Measurements from ENCODE around the gene HTR3A. TPM values are rescaled to one million over a fixed set of nuclear protein-coding genes. Genes with fewer than 3 reads are reported as not detected.

Gene HTR3A
- total RNA-seq, 1 experiment from 2014 or later = not detected

DNA sequence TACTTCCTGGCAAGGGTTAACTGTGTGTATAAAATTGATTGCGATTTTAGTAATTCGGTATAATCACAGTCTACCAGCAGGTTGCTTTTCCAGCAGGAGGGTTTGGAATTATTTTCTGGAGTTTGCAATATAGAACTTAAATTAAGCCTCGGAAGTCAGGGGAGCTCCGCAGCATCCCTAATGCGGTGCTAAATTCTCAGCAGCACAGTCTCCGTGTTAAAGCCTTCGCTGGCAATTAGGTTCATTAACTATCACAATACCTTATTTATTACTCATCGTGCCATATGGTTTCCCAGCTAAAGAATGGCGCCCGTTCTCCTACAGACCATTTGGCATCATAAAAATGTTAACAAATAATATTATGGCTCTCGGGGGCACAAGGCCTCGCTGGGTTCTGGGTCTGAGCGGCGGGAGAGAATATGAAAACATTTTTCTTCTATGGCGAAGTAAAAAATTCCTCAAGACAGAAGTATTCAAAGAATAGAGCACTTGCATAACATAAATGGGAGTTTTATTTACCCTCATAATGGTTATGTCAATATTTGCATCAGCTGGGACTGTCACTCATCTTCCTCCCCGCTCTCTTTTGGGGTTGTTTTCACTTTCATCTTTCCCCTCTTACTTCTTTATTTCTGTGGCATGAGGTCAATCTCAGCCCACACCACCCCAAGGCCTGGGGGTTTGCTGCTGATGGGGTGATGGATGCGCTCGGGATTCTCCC is 56.5 kb downstream of the HTR3A start:
- no peak for DNase-seq
- CTCF ChIA-PET = no interaction called here
- Mint-ChIP-seq H3K27ac (ENCODE audit: unreplicated experiment) (no peak overlapping the region), H3K36me3 (ENCODE audit: insufficient read depth, unreplicated experiment) (no peaks in the 10 kb centered on the region), H3K9me3 (ENCODE audit: low read depth, unreplicated experiment) (no peaks in the 10 kb centered on the region), H3K27me3 (ENCODE audit: unreplicated experiment) (peaks cover 88% of the 10 kb centered on the region), H3K4me3 (ENCODE audit: low read depth, unreplicated experiment) (no peak overlapping the region), H3K4me1 (ENCODE audit: low read depth, unreplicated experiment) (no peaks in the 10 kb centered on the region)
- intact Hi-C loops (cut with micrococcal nuclease; ENCODE audit: unreplicated experiment) = no loop called here
- TF ChIP-seq, protein P1, sequence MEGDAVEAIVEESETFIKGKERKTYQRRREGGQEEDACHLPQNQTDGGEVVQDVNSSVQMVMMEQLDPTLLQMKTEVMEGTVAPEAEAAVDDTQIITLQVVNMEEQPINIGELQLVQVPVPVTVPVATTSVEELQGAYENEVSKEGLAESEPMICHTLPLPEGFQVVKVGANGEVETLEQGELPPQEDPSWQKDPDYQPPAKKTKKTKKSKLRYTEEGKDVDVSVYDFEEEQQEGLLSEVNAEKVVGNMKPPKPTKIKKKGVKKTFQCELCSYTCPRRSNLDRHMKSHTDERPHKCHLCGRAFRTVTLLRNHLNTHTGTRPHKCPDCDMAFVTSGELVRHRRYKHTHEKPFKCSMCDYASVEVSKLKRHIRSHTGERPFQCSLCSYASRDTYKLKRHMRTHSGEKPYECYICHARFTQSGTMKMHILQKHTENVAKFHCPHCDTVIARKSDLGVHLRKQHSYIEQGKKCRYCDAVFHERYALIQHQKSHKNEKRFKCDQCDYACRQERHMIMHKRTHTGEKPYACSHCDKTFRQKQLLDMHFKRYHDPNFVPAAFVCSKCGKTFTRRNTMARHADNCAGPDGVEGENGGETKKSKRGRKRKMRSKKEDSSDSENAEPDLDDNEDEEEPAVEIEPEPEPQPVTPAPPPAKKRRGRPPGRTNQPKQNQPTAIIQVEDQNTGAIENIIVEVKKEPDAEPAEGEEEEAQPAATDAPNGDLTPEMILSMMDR (IDR thresholded peaks at IDR 0.05; ENCODE audit: unreplicated experiment) = no peak
- no TSS peak for BruUV-seq (replicated peaks)

DNA sequence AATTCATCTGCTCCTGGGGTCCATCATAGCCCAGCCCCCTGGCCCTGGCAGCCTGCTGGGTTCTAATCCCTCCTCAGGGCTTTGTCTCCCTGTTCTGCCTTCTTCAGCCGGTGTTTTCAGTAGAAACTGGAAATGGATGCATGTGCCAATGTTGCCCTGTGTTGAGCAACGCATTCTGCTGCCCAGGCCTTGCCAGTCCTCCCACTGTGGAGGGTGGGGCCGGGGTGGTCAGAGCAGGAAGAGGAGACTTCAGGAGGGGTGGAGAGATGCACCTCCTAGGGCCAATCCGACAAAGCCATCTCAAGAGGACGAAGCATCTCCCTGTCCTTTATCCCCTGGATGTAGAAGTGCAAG is 57.0 kb downstream of the HTR3A start:
- H3K9me3 Mint-ChIP-seq (ENCODE audit: low read depth, unreplicated experiment) = no peaks in the 10 kb centered on the region
- no peak for DNase-seq
- CTCF ChIA-PET = no interaction called here
- TF ChIP-seq, protein P1 (IDR thresholded peaks at IDR 0.05; ENCODE audit: unreplicated experiment) = no peak
- no peak overlapping the region for H3K4me3 Mint-ChIP-seq (ENCODE audit: low read depth, unreplicated experiment)
- intact Hi-C loops (cut with micrococcal nuclease; ENCODE audit: unreplicated experiment) = no loop called here
- H3K36me3 Mint-ChIP-seq (ENCODE audit: insufficient read depth, unreplicated experiment) = no peaks in the 10 kb centered on the region
- H3K4me1 Mint-ChIP-seq (ENCODE audit: low read depth, unreplicated experiment) = no peaks in the 10 kb centered on the region
- H3K27ac Mint-ChIP-seq (ENCODE audit: unreplicated experiment) = no peak overlapping the region
- H3K27me3 Mint-ChIP-seq (ENCODE audit: unreplicated experiment) = peaks cover 87% of the 10 kb centered on the region
- BruUV-seq (replicated peaks) = no TSS peak

DNA sequence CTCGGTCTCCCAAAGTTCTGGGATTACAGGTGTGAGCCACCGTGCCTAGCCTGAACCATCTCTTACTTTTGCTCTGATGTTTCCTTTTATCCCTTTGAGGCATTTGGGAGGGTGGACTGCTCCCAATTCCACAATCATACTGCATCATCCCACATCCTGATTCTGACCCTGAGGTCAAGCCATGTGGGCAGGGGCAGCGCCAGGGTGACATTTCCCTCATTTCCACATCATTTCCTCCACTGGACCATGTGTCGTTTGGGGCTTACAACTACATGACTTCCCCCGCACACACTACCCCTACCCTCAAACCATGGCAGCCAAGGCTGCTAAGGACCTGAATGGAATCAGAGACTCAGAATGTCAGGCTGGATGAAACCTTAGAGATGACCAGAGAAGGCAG is 58.2 kb downstream of the HTR3A start:
- H3K4me3 Mint-ChIP-seq (ENCODE audit: low read depth, unreplicated experiment) = no peak overlapping the region
- CTCF ChIA-PET = interaction anchor here (0.6 kb wide), 1 partner anchor 22 kb away, joined by 3 read pairs; no protein-coding TSS in a partner anchor
- peaks cover 87% of the 10 kb centered on the region for H3K27me3 Mint-ChIP-seq (ENCODE audit: unreplicated experiment)
- TF ChIP-seq, protein P1 (IDR thresholded peaks at IDR 0.05; ENCODE audit: unreplicated experiment) = no peak
- no peaks in the 10 kb centered on the region for H3K36me3 Mint-ChIP-seq (ENCODE audit: insufficient read depth, unreplicated experiment)
- no peak for DNase-seq
- H3K27ac Mint-ChIP-seq (ENCODE audit: unreplicated experiment) = no peak overlapping the region
- BruUV-seq (replicated peaks) = no TSS peak
- intact Hi-C loops (cut with micrococcal nuclease; ENCODE audit: unreplicated experiment) = no loop called here
- no peaks in the 10 kb centered on the region for H3K9me3 Mint-ChIP-seq (ENCODE audit: low read depth, unreplicated experiment)
- no peaks in the 10 kb centered on the region for H3K4me1 Mint-ChIP-seq (ENCODE audit: low read depth, unreplicated experiment)

DNA sequence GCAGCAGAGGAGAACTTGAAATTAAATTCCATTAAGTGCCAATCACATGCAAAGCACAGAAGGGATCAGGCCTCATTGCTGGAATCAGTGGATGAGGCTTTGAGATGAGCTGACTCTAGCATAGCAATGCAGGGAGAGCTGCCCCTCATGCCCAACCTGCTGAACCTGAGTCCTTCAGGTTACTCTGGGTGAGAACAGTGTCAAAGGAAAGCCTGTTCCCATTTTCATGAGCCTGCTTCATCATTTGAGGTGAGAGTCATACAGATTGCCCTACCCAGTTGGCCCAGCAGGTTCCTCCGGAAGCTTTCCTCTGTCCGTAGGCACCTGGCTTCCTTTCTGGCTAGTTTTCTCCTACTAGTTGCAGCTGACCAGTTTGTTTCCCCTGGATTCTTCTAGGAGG is 58.7 kb downstream of the HTR3A start:
- BruUV-seq (replicated peaks) = no TSS peak
- no peak overlapping the region for H3K4me3 Mint-ChIP-seq (ENCODE audit: low read depth, unreplicated experiment)
- no peaks in the 10 kb centered on the region for H3K36me3 Mint-ChIP-seq (ENCODE audit: insufficient read depth, unreplicated experiment)
- intact Hi-C loops (cut with micrococcal nuclease; ENCODE audit: unreplicated experiment) = no loop called here
- no peaks in the 10 kb centered on the region for H3K9me3 Mint-ChIP-seq (ENCODE audit: low read depth, unreplicated experiment)
- no peaks in the 10 kb centered on the region for H3K4me1 Mint-ChIP-seq (ENCODE audit: low read depth, unreplicated experiment)
- DNase-seq = no peak
- TF ChIP-seq, protein P1 (IDR thresholded peaks at IDR 0.05; ENCODE audit: unreplicated experiment) = no peak
- H3K27ac Mint-ChIP-seq (ENCODE audit: unreplicated experiment) = no peak overlapping the region
- peaks cover 87% of the 10 kb centered on the region for H3K27me3 Mint-ChIP-seq (ENCODE audit: unreplicated experiment)
- CTCF ChIA-PET = interaction anchor here (0.6 kb wide), 1 partner anchor 22 kb away, joined by 3 read pairs; no protein-coding TSS in a partner anchor
